Keratinocyte (primary cell): ENCODE results near the gene NDRG4.

Source experiments
- CTCF ChIP-seq, 3 experiments: IDR thresholded peaks in 1 of 3; conservative IDR thresholded peaks in 1 of 3; optimal IDR thresholded peaks in 1 of 3; 2 replicates in 2 of 3; 3 replicates in 1 of 3; pipeline versions ENCODE3 to v1.5.1; 2011; ENCODE audit warnings: low read length in 3 of 3, mild to moderate bottlenecking in 3 of 3, moderate library complexity in 2 of 3, control low read depth in 1 of 3, inconsistent platforms in 1 of 3; ENCODE audit not compliant: insufficient read depth in 2 of 3; ENCODE audit errors: extremely low read depth in 1 of 3
- EZH2 ChIP-seq: IDR thresholded peaks from one replicate; pipeline ENCODE4 v1.6.1; 2012; ENCODE audit warnings: inconsistent platforms, mild to moderate bottlenecking, low read length, moderate library complexity

GRCh38 chr16:58508671-58509251, 8.8 kb downstream of the NDRG4 start:
- TF ChIP-seq CTCF (optimal IDR thresholded peaks at IDR 0.05 in 1 of 3, IDR thresholded peaks at IDR 0.05 in 1 of 3, conservative IDR thresholded peaks at IDR 0.05 in 1 of 3; ENCODE audit: extremely low read depth in 1 of 3, insufficient read depth in 2 of 3, low read length in 3 of 3) (no peak), EZH2 (no peak)
